ENCODE results near the gene BOD1.

BOD1 gene

GRCh38 chr5:173616577-173617118 is at the start of gene BOD1:
Gene BOD1 (minus strand): TSS chr5:173616650. CDS start chr5:173616436, 214 bp downstream.
- peak; percentile 96 for DNase-seq (ENCODE audit: low spot score)

GRCh38 chr5:173665326-173665725 is 48.9 kb upstream of the BOD1 start:
- no peak for DNase-seq (ENCODE audit: low spot score)

- no peak for DNase-seq (ENCODE audit: low spot score)
These were observed 47.7 kb upstream of the BOD1 start for GRCh38 chr5:173664154-173664526.

- DNase-seq (ENCODE audit: low spot score), result no peak
These were observed 47.1 kb upstream of the BOD1 start for GRCh38 chr5:173663352-173664153.

GRCh38 chr5:173662581-173663351 is 46.3 kb upstream of the BOD1 start:
- DNase-seq (ENCODE audit: low spot score), result no peak

- DNase-seq (ENCODE audit: low spot score), result no peak
These were observed 44.2 kb upstream of the BOD1 start for GRCh38 chr5:173660481-173661280.

GRCh38 chr5:173659423-173659822 is 43.0 kb upstream of the BOD1 start:
- no peak for DNase-seq (ENCODE audit: low spot score)

GRCh38 chr5:173657741-173658356 is 41.4 kb upstream of the BOD1 start:
- DNase-seq (ENCODE audit: low spot score), result no peak

- no peak for DNase-seq (ENCODE audit: low spot score)
These were observed 38.8 kb upstream of the BOD1 start for GRCh38 chr5:173655196-173655797.

- no peak for DNase-seq (ENCODE audit: low spot score)
These were observed 37.5 kb upstream of the BOD1 start for GRCh38 chr5:173653822-173654523.

GRCh38 chr5:173648308-173648866 is 31.9 kb upstream of the BOD1 start:
- no peak for DNase-seq (ENCODE audit: low spot score)

GRCh38 chr5:173646692-173647091 is 30.2 kb upstream of the BOD1 start:
- DNase-seq (ENCODE audit: low spot score), result no peak

- no peak for DNase-seq (ENCODE audit: low spot score)
These were observed 29.6 kb upstream of the BOD1 start for GRCh38 chr5:173645890-173646574.

GRCh38 chr5:173645437-173645807 is 29.0 kb upstream of the BOD1 start:
- DNase-seq (ENCODE audit: low spot score), result no peak

- DNase-seq (ENCODE audit: low spot score), result no peak
These were observed 28.4 kb upstream of the BOD1 start for GRCh38 chr5:173644673-173645436.

GRCh38 chr5:173643964-173644363 is 27.5 kb upstream of the BOD1 start:
- no peak for DNase-seq (ENCODE audit: low spot score)

GRCh38 chr5:173642895-173643481 is 26.5 kb upstream of the BOD1 start:
- DNase-seq (ENCODE audit: low spot score), result no peak

- no peak for DNase-seq (ENCODE audit: low spot score)
These were observed 25.9 kb upstream of the BOD1 start for GRCh38 chr5:173642191-173642816.
